NB4 (cell line): ENCODE data around the gene TAF10.
A peak's percentile ranks its signal among the peaks of the same experiment; 100 is the strongest.

ENCODE experiments used
- DNase-seq: peaks from one replicate; pipeline ENCODE4 v3.0.0; 2010; ENCODE audit warnings: low read depth
- H3K4me3 ChIP-seq: one replicate; pipeline ENCODE4 v1.5.1; 2011; ENCODE audit warnings: mild to moderate bottlenecking, low read depth, low read length, moderate library complexity
- MYC ChIP-seq: IDR thresholded peaks from 2 replicates; pipeline ENCODE4 v1.6.1; 2011; ENCODE audit warnings: low read depth, low read length
- POLR2A ChIP-seq: IDR thresholded peaks from 2 replicates; pipeline ENCODE4 v1.6.1; 2011; ENCODE audit warnings: mild to moderate bottlenecking; ENCODE audit not compliant: insufficient read length; ENCODE audit errors: extremely low read depth
- TF ChIP-seq, protein P1 (sequence below): IDR thresholded peaks from 2 replicates; pipeline ENCODE4 v1.6.1; 2011; ENCODE audit warnings: low read depth, low read length
- TF ChIP-seq, protein P2 (sequence below): IDR thresholded peaks from one replicate; pipeline ENCODE4 v1.5.1; 2012; ENCODE audit warnings: low read depth, low read length

TAF10 gene

DNA sequence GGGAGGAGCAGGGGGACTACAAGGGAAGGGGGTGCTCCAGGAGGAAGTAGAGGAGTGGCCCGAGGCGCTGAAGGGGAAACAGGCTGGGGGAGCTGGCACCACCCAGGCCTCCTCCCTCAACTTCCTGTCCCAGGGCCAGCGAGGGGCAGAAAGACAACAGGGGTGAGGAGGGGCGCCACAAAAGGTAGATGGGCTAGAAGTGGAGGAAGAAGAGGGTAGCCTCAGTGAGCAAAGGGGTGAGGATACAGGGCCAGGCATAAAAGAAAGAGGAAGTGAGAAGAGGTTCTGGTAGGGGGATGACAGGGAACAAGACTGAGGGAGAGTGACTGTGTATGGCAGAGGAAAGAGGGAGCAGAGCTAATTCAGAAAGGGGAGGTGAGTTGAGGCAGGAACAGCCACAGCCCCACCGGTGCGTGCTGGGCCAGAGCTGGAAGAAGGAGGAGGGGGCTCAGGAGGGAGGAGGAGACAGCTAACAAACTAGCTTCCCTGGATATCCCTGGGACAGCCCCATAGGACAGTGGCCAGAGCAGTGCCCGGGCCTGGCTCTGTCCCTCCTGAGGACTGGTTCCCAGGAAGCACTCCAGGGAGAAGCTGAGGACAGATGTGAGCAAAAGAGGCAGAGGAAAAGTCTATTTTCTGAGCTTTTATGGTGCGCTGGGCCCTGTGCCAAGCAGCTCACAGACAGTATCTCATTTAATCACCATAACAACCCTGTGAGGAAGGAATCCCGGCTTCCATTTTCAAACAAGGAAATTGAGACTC is 35.1 kb upstream of the TAF10 start:
- peak overlapping the region; percentile 9 for H3K4me3 ChIP-seq
- TF ChIP-seq, protein P1, sequence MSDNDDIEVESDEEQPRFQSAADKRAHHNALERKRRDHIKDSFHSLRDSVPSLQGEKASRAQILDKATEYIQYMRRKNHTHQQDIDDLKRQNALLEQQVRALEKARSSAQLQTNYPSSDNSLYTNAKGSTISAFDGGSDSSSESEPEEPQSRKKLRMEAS = no peak
- TF ChIP-seq POLR2A (no peak), MYC (no peak)
- TF ChIP-seq, protein P2, sequence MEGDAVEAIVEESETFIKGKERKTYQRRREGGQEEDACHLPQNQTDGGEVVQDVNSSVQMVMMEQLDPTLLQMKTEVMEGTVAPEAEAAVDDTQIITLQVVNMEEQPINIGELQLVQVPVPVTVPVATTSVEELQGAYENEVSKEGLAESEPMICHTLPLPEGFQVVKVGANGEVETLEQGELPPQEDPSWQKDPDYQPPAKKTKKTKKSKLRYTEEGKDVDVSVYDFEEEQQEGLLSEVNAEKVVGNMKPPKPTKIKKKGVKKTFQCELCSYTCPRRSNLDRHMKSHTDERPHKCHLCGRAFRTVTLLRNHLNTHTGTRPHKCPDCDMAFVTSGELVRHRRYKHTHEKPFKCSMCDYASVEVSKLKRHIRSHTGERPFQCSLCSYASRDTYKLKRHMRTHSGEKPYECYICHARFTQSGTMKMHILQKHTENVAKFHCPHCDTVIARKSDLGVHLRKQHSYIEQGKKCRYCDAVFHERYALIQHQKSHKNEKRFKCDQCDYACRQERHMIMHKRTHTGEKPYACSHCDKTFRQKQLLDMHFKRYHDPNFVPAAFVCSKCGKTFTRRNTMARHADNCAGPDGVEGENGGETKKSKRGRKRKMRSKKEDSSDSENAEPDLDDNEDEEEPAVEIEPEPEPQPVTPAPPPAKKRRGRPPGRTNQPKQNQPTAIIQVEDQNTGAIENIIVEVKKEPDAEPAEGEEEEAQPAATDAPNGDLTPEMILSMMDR = no peak
- peak; percentile 90 for DNase-seq

DNA sequence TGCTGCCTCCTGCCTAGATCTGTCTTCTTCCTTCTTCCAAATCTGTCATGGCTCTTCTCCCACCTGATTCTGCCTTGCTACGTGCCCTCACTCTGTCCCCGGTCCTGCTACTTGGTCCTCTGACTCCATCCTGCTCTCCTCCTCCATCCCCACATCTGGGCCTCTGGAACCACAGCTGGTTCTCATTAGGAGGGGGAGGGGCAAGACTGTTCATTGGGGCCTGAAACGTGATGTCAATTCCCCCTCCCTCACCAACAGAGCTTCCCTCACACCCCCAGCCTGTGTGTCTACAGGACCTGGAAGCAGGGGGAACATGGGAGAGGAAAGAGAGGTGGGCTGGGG is 34.5 kb upstream of the TAF10 start:
- TF ChIP-seq POLR2A (no peak), MYC (no peak)
- TF ChIP-seq, protein P2 = no peak
- TF ChIP-seq, protein P1 = no peak
- peak overlapping the region; percentile 44 for H3K4me3 ChIP-seq
- no peak for DNase-seq

DNA sequence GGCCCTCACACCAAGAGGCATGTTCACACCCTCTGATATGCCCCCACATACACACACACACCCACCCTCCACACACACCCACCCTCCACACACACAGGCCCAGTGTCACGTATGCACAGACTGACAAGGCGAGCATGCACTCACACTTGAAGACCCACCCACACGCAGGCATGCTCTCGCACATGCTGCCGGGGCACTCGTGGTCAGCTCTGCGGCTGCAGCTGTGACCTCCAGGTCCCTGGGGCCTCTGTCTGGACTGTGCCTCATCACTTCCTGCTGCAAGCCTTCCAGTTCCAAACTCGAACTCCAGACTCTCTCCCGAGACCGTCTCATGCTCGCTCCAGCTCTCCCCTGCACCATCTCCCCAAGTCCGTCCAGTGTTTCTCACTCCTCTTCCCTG is 34.1 kb upstream of the TAF10 start:
- DNase-seq = peak; percentile 89
- peak overlapping the region; percentile 44 for H3K4me3 ChIP-seq
- TF ChIP-seq, protein P2 = no peak
- TF ChIP-seq, protein P1 = peak; percentile 91
- TF ChIP-seq POLR2A (no peak), MYC (peak; percentile 85)

DNA sequence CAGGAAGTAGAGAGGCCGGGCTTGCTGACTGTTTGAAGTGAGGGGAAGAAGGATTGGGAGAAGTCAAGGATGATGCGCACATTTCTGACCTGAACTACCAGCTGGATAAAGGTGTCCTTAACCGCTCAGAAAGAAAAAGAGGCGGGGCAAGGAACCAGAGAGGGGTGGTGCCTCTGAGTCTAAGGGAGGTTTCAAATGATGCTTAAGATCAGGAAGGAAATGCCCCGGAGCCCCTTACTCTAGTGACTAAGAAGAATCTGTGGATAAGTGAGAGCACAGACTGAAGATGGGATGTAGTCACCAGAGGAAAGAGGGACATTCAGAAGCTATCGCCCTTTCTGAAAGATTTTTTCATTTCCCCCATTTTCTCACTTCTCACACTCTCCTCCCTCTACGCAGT is 30.9 kb upstream of the TAF10 start:
- TF ChIP-seq, protein P1 = no peak
- TF ChIP-seq MYC (no peak), POLR2A (no peak)
- TF ChIP-seq, protein P2 = no peak
- no peak overlapping the region for H3K4me3 ChIP-seq
- DNase-seq = no peak

DNA sequence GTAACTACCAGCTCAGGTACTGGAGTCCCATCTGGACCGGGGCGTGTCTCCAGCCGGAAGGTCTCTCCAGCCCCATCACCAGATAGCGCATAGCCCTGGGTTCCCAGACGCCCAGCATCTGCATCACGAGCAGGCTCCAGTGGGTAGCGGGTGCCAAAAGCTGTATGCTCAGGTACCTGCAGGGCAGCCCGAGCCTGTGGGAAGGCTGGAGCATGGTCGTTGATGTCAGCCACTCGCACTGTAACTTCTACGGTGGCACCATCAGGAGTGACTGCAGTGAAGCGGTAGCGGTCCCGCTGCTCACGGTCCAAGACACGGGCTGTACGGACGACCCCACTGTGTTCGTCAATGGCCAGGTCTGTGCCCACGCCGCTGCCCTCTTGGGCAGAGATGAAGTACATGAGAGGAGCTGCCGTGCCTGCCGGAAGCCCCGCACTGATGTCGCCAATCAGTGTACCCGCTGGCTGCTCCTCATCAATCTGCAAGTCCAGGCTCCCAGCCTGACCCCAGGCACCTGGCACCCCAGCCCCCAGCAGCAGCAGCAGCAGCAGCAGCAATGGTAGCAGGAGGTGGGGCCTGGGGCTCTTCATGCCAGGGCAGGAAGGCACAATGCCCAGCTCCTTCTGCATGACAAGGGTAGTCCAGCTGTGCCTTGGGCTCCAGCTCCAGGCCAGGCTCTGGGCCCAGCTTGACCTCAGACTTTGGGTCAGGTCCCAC is 29.1 kb upstream of the TAF10 start:
- DNase-seq = no peak
- TF ChIP-seq POLR2A (no peak), MYC (no peak)
- TF ChIP-seq, protein P1 = no peak
- TF ChIP-seq, protein P2 = no peak
- no peak overlapping the region for H3K4me3 ChIP-seq
